GM23338 (cell line): ENCODE data around the gene SLC12A3. TPM values are rescaled to one million over a fixed set of nuclear protein-coding genes. Genes with fewer than 3 reads are reported as not detected.
A peak's percentile ranks its signal among the peaks of the same experiment; 100 is the strongest.

Experiments used
- ATAC-seq: fragments of 200-7000 bp; cut with Tn5 transposase; 3 replicates; pipeline ENCODE4 v1.9.1; 2020
- DNase-seq: peaks from one replicate; pipeline ENCODE4 v3.0.0-alpha.2; 2015; ENCODE audit warnings: low spot score
- H2AFZ ChIP-seq: fragments of 200-600 bp; sonication (generic); 2 replicates; pipeline ENCODE4 v1.8.0; 2016; ENCODE audit warnings: antibody characterized with exemption, mild to moderate bottlenecking, moderate library complexity
- H3F3A ChIP-seq: fragments of 200-600 bp; sonication (generic); replicated peaks from 2 replicates; pipeline ENCODE4 v1.8.0; 2017; ENCODE audit warnings: antibody characterized with exemption, mixed run types, low read depth
- H3K27ac ChIP-seq: fragments of 200-600 bp; sonication (generic); 2 replicates; pipeline ENCODE4 v1.6.1; 2016; ENCODE audit warnings: low read depth
- H3K27me3 ChIP-seq: fragments of 200-600 bp; sonication (generic); 2 replicates; pipeline ENCODE4 v1.8.0; 2016; ENCODE audit warnings: mild to moderate bottlenecking, mixed run types, moderate library complexity; ENCODE audit not compliant: insufficient read depth
- H3K36me3 ChIP-seq: fragments of 200-600 bp; sonication (generic); 2 replicates; pipeline ENCODE4 v1.8.0; 2016; ENCODE audit warnings: mild to moderate bottlenecking; ENCODE audit not compliant: insufficient read depth
- H3K4me1 ChIP-seq: fragments of 200-600 bp; sonication (generic); 2 replicates; pipeline ENCODE4 v1.8.0; 2016; ENCODE audit warnings: mild to moderate bottlenecking, moderate library complexity; ENCODE audit not compliant: insufficient read depth
- H3K4me2 ChIP-seq: fragments of 200-600 bp; sonication (generic); 2 replicates; pipeline ENCODE4 v1.7.1; 2017; ENCODE audit warnings: mixed run types
- H3K4me3 ChIP-seq: fragments of 200-600 bp; sonication (generic); 2 replicates; pipeline ENCODE4 v1.6.1; 2016; ENCODE audit warnings: mixed run types
- H3K79me2 ChIP-seq: fragments of 200-600 bp; sonication (generic); replicated peaks from 2 replicates; pipeline ENCODE4 v1.8.0; 2017; ENCODE audit warnings: mild to moderate bottlenecking; ENCODE audit not compliant: insufficient read depth
- H3K9me2 ChIP-seq: fragments of 200-600 bp; sonication (generic); 2 replicates; pipeline ENCODE4 v1.8.0; 2017; ENCODE audit not compliant: insufficient read depth
- H4K20me1 ChIP-seq: fragments of 200-600 bp; sonication (generic); replicated peaks from 2 replicates; pipeline ENCODE4 v1.8.0; 2017; ENCODE audit warnings: mild to moderate bottlenecking; ENCODE audit not compliant: insufficient read depth
- H3K27ac Mint-ChIP-seq: 2 replicates; pipeline ENCODE4 v1.8.0; 2020; ENCODE audit warnings: inconsistent platforms, mild to moderate bottlenecking, moderate library complexity, mixed read lengths
- H3K27me3 Mint-ChIP-seq: 3 replicates; pipeline ENCODE4 v1.8.0; 2022; ENCODE audit warnings: low read depth, mild to moderate bottlenecking, moderate library complexity, mixed read lengths, inconsistent platforms; ENCODE audit not compliant: insufficient read depth, poor library complexity
- H3K36me3 Mint-ChIP-seq: 3 replicates; pipeline ENCODE4 v1.8.0; 2021; ENCODE audit warnings: low read depth, mild to moderate bottlenecking, inconsistent platforms, moderate library complexity, mixed read lengths
- H3K4me1 Mint-ChIP-seq: 3 replicates; pipeline ENCODE4 v1.8.0; 2020; ENCODE audit warnings: mild to moderate bottlenecking, inconsistent platforms, mixed read lengths
- H3K4me3 Mint-ChIP-seq: 3 replicates; pipeline ENCODE4 v1.8.0; 2021; ENCODE audit warnings: moderate library complexity, mild to moderate bottlenecking, inconsistent platforms, mixed read lengths
- H3K9me3 Mint-ChIP-seq: 3 replicates; pipeline ENCODE4 v1.8.0; 2020; ENCODE audit warnings: moderate library complexity, mild to moderate bottlenecking, inconsistent platforms, mixed read lengths
- CREB1 ChIP-seq: fragments of 250-450 bp; sonication (Bioruptor Pico); IDR thresholded peaks from 2 replicates; pipeline ENCODE4 v1.5.0; 2020; ENCODE audit warnings: low read depth, mild to moderate bottlenecking, moderate library complexity
- EZH2 ChIP-seq: fragments of 200-600 bp; sonication (generic); IDR thresholded peaks from one replicate; pipeline ENCODE4 v1.8.0; 2017; ENCODE audit warnings: antibody characterized with exemption, mild to moderate bottlenecking, low read depth; ENCODE audit not compliant: unreplicated experiment
- EZH2phosphoT487 ChIP-seq: fragments of 200-600 bp; sonication (generic); IDR thresholded peaks from one replicate; pipeline ENCODE4 v1.8.1; 2018; ENCODE audit warnings: antibody characterized with exemption; ENCODE audit not compliant: unreplicated experiment
- JUNB ChIP-seq: IDR thresholded peaks from one replicate; pipeline ENCODE4 v1.6.1; 2016; ENCODE audit warnings: antibody characterized with exemption; ENCODE audit not compliant: unreplicated experiment
- NANOG ChIP-seq: IDR thresholded peaks from 2 replicates; pipeline ENCODE4 v1.6.1; 2016; ENCODE audit warnings: antibody characterized with exemption, borderline replicate concordance
- POLR2AphosphoS5 ChIP-seq: IDR thresholded peaks from 2 replicates; pipeline ENCODE4 v1.6.1; 2016; ENCODE audit warnings: antibody characterized with exemption, low read depth
- REST ChIP-seq: IDR thresholded peaks from one replicate; pipeline ENCODE4 v1.6.1; 2018; ENCODE audit warnings: antibody characterized with exemption; ENCODE audit not compliant: unreplicated experiment
- STAT1 ChIP-seq: IDR thresholded peaks from one replicate; pipeline ENCODE4 v1.6.1; 2016; ENCODE audit warnings: antibody characterized with exemption; ENCODE audit not compliant: unreplicated experiment
- ZNF114 ChIP-seq: fragments of 250-450 bp; sonication (Bioruptor Pico); IDR thresholded peaks from 2 replicates; pipeline ENCODE4 v1.5.0; 2020; ENCODE audit warnings: mild to moderate bottlenecking, moderate library complexity
- ZNF331 ChIP-seq: fragments of 250-450 bp; sonication (Bioruptor Pico); IDR thresholded peaks from 2 replicates; pipeline ENCODE4 v1.5.0; 2020; ENCODE audit warnings: low read depth, mild to moderate bottlenecking, moderate library complexity
- polyA plus RNA-seq: library from polyadenylated mRNA; unstranded; fragments of >200 nt; fragmentation: Nextera tagmentation; extraction: Ambion mirVana; gene quantifications from 2 replicates; pipeline ENCODE4 v1.2.1, GENCODE V29; 2016
- total RNA-seq: library from RNA; depleted of rRNA; stranded (reverse); fragments of >200 nt; shearing (Covaris generic); gene quantifications from 2 replicates; pipeline ENCODE4 v1.2.3, GENCODE V29; 2014
- TF ChIP-seq, protein P1 (sequence below): IDR thresholded peaks from 2 replicates; pipeline ENCODE4 v1.6.1; 2016; ENCODE audit warnings: antibody characterized with exemption
- TF ChIP-seq, protein P2 (sequence below), 2 experiments: fragments of 200-600 bp in 1 of 2; sonication (generic) in 1 of 2; conservative IDR thresholded peaks; 2 replicates each; pipeline versions ENCODE4 v1.5.1 to v1.6.1; 2016 to 2017; ENCODE audit warnings: antibody characterized with exemption in 2 of 2, low read depth in 2 of 2, mild to moderate bottlenecking in 2 of 2, moderate library complexity in 1 of 2
- TF ChIP-seq, protein P3 (sequence below): fragments of 250-450 bp; sonication (Bioruptor Pico); IDR thresholded peaks from 2 replicates; pipeline ENCODE4 v1.5.0; 2020; ENCODE audit warnings: mild to moderate bottlenecking, moderate library complexity

Gene SLC12A3
- total and polyA plus RNA-seq, 2 experiments from 2014 or later: not detected

DNA sequence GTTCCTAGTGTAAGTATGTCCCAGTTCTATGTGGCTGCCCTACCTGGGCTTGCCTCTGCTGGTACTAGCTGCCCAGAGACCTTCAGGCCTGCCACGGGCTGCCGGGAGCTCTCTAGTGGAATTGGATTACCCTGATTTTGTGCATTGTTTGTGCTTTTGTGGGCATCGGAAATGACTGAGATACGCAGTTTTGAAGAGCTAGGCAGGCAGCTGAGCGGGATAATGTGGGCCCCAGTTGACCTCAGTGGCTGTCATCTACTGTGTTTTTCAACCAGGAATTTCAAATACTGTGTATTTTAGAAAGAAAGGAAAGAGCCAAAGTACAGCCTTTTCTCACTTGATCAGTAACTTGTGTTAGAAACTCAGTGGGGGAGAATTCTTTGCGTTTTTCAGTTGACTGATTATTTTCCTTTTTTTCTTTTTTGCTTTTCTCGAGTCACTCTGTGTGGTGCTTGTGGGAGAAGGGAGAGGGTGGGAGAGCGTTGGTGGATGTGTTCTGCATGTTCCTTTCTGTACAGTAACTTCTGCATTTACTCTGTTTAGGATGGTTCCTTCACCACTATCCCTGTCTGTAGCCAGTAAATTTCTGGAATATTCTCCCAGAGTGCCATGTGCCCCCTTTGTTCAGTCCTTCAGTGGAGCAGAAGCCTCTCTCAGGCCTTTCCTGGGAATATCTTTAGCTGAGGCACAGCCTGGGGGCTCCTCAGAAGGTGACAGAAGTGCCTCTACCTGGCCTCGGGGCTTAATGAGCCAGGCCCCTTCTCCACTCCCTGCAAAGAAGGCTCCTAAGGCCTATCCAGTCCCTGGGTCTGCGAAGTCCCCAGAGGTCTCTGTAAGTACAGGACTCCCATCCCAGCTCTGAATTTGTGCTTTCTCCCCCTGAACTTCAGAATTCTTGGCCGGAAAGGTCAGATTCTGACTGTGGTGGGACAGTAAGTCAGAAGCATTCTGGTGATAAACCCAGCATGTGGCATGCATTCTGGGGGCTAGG is 15.0 kb upstream of the SLC12A3 start:
- peaks cover 9% of the 10 kb centered on the region; the same call in 2 of the 3 replicates for H3K36me3 Mint-ChIP-seq
- Histone ChIP-seq H3K27me3 (no peaks in the 10 kb centered on the region), H4K20me1 (no peaks in the 10 kb centered on the region; the same call in 1 of the 2 replicates), H3K79me2 (no peaks in the 10 kb centered on the region), H3K9me2 (no peaks in the 10 kb centered on the region), H2AFZ (no peak overlapping the region), H3K27ac (no peak overlapping the region), H3K4me1 (peaks cover 17% of the 10 kb centered on the region), H3F3A (no peaks in the 10 kb centered on the region), H3K4me3 (no peak overlapping the region), H3K36me3 (no peaks in the 10 kb centered on the region), H3K4me2 (no peak overlapping the region)
- ATAC-seq (no peak), DNase-seq (no peak)
- H3K4me1 Mint-ChIP-seq: peaks cover 37% of the 10 kb centered on the region
- H3K27ac Mint-ChIP-seq: peak overlapping the region; percentile 57; the same call in 1 of the 2 replicates
- TF ChIP-seq, protein P1, sequence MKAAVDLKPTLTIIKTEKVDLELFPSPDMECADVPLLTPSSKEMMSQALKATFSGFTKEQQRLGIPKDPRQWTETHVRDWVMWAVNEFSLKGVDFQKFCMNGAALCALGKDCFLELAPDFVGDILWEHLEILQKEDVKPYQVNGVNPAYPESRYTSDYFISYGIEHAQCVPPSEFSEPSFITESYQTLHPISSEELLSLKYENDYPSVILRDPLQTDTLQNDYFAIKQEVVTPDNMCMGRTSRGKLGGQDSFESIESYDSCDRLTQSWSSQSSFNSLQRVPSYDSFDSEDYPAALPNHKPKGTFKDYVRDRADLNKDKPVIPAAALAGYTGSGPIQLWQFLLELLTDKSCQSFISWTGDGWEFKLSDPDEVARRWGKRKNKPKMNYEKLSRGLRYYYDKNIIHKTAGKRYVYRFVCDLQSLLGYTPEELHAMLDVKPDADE: no peak
- TF ChIP-seq JUNB (no peak), NANOG (no peak), EZH2phosphoT487 (no peak), REST (no peak), STAT1 (no peak), CREB1 (CRISPR knock-in tag) (no peak), ZNF114 (CRISPR knock-in tag) (no peak), EZH2 (no peak), POLR2AphosphoS5 (no peak), ZNF331 (CRISPR knock-in tag) (no peak)
- TF ChIP-seq, protein P2, sequence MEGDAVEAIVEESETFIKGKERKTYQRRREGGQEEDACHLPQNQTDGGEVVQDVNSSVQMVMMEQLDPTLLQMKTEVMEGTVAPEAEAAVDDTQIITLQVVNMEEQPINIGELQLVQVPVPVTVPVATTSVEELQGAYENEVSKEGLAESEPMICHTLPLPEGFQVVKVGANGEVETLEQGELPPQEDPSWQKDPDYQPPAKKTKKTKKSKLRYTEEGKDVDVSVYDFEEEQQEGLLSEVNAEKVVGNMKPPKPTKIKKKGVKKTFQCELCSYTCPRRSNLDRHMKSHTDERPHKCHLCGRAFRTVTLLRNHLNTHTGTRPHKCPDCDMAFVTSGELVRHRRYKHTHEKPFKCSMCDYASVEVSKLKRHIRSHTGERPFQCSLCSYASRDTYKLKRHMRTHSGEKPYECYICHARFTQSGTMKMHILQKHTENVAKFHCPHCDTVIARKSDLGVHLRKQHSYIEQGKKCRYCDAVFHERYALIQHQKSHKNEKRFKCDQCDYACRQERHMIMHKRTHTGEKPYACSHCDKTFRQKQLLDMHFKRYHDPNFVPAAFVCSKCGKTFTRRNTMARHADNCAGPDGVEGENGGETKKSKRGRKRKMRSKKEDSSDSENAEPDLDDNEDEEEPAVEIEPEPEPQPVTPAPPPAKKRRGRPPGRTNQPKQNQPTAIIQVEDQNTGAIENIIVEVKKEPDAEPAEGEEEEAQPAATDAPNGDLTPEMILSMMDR (conservative IDR thresholded peaks at IDR 0.05; ENCODE audit: low read depth in 2 of 2): no peak
- TF ChIP-seq, protein P3, sequence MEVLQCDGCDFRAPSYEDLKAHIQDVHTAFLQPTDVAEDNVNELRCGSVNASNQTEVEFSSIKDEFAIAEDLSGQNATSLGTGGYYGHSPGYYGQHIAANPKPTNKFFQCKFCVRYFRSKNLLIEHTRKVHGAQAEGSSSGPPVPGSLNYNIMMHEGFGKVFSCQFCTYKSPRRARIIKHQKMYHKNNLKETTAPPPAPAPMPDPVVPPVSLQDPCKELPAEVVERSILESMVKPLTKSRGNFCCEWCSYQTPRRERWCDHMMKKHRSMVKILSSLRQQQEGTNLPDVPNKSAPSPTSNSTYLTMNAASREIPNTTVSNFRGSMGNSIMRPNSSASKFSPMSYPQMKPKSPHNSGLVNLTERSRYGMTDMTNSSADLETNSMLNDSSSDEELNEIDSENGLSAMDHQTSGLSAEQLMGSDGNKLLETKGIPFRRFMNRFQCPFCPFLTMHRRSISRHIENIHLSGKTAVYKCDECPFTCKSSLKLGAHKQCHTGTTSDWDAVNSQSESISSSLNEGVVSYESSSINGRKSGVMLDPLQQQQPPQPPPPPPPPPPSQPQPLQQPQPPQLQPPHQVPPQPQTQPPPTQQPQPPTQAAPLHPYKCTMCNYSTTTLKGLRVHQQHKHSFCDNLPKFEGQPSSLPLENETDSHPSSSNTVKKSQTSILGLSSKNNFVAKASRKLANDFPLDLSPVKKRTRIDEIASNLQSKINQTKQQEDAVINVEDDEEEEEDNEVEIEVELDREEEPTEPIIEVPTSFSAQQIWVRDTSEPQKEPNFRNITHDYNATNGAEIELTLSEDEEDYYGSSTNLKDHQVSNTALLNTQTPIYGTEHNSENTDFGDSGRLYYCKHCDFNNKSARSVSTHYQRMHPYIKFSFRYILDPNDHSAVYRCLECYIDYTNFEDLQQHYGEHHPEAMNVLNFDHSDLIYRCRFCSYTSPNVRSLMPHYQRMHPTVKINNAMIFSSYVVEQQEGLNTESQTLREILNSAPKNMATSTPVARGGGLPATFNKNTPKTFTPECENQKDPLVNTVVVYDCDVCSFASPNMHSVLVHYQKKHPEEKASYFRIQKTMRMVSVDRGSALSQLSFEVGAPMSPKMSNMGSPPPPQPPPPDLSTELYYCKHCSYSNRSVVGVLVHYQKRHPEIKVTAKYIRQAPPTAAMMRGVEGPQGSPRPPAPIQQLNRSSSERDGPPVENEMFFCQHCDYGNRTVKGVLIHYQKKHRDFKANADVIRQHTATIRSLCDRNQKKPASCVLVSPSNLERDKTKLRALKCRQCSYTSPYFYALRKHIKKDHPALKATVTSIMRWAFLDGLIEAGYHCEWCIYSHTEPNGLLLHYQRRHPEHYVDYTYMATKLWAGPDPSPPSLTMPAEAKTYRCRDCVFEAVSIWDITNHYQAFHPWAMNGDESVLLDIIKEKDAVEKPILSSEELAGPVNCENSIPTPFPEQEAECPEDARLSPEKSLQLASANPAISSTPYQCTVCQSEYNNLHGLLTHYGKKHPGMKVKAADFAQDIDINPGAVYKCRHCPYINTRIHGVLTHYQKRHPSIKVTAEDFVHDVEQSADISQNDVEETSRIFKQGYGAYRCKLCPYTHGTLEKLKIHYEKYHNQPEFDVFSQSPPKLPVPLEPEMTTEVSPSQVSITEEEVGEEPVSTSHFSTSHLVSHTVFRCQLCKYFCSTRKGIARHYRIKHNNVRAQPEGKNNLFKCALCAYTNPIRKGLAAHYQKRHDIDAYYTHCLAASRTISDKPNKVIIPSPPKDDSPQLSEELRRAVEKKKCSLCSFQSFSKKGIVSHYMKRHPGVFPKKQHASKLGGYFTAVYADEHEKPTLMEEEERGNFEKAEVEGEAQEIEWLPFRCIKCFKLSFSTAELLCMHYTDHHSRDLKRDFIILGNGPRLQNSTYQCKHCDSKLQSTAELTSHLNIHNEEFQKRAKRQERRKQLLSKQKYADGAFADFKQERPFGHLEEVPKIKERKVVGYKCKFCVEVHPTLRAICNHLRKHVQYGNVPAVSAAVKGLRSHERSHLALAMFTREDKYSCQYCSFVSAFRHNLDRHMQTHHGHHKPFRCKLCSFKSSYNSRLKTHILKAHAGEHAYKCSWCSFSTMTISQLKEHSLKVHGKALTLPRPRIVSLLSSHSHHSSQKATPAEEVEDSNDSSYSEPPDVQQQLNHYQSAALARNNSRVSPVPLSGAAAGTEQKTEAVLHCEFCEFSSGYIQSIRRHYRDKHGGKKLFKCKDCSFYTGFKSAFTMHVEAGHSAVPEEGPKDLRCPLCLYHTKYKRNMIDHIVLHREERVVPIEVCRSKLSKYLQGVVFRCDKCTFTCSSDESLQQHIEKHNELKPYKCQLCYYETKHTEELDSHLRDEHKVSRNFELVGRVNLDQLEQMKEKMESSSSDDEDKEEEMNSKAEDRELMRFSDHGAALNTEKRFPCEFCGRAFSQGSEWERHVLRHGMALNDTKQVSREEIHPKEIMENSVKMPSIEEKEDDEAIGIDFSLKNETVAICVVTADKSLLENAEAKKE: no peak
- H3K9me3 Mint-ChIP-seq: peaks cover 13% of the 10 kb centered on the region; the same call in 2 of the 3 replicates
- H3K4me3 Mint-ChIP-seq: no peak overlapping the region
- H3K27me3 Mint-ChIP-seq: peaks cover 16% of the 10 kb centered on the region
